H54 (cell line): Measurements from ENCODE around the gene CD276.

Source experiments
- DNase-seq: peaks from one replicate; pipeline ENCODE4 v3.0.0; 2011; ENCODE audit warnings: low spot score, mixed read lengths; ENCODE audit not compliant: insufficient read length
- FAIRE-seq: peaks from 3 replicates; lab custom pipeline; 2011; peaks lifted over from hg19 to GRCh38; lab: Jason Lieb, UNC
- POLR2A ChIP-seq: IDR thresholded peaks from 2 replicates; pipeline ENCODE4 v1.6.1; 2011; ENCODE audit warnings: low read depth, mild to moderate bottlenecking, low read length

CD276 gene

GRCh38 chr15:73679180-73679579 lies 5.0 kb upstream of the CD276 start:
- FAIRE-seq = no peak
- TF ChIP-seq POLR2A = no peak
- DNase-seq = no peak

- FAIRE-seq = no peak
- no peak for DNase-seq
- no peak for TF ChIP-seq POLR2A
Measured at GRCh38 chr15:73679964-73680363, 4.2 kb upstream of the CD276 start.

DNA sequence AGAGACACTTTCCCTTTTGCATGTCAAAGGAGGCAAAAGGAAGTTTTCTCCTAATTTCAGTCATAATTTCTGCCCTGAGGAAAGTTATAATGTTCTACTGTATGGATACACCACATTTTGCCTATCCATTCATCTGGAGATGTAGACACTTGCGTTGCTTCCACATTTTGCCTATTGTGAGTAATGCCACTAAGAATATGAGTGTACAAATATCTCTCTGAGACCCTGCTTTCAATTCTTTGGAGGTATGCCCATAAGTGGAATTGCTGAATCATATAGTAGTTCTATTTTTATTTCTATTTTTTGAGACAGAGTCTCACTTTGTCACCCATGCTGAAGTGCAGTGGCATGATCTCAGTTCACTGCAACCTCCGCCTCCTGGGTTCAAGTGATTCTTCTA lies 3.6 kb upstream of the CD276 start:
- TF ChIP-seq POLR2A = no peak
- FAIRE-seq (no peak), DNase-seq (no peak)

GRCh38 chr15:73681063-73681462 lies 3.1 kb upstream of the CD276 start:
- FAIRE-seq (no peak), DNase-seq (no peak)
- no peak for TF ChIP-seq POLR2A

DNA sequence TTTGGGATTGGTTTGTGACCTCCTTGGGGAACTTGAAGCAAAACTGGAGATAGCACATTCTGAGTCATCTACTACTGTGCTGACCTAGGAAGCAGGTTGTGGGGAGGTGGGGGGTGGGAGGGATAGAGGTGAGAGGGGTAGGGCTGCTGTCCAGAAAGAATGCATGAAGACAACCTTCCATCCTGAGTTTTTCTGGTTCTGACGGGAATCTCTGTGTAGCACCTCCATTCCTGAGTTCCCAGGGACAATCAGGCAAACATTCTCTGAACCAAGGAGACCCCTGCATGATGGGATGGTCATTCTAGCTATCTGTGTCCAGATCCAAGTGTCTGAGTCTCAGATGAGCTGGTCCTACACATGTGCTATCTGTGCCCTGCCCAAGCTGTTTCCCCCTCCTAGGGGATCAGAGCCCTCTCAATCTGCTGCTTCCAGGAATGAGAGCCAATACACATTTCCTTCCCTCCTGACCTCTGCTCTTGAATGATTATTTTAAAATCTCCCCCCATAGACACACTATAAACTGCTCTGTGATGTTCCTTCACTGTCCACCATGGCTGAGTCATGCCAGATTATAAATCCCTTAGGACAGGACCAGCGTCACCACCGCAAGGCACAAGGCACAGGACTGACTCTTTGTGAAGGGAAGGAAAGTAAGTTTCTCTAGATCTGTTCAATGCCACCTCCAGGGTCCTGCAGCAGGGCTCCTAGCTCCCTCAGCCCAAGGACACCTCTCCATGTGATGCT lies 2.2 kb upstream of the CD276 start:
- DNase-seq = no peak
- no peak for FAIRE-seq
- TF ChIP-seq POLR2A = no peak

GRCh38 chr15:73682600-73683090 lies 1.5 kb upstream of the CD276 start:
- DNase-seq = no peak
- no peak for FAIRE-seq
- TF ChIP-seq POLR2A = no peak

- no peak for FAIRE-seq
- no peak for DNase-seq
- no peak for TF ChIP-seq POLR2A
Measured at GRCh38 chr15:73683257-73683776, 866 bp upstream of the CD276 start.

GRCh38 chr15:73684581-73685455 lies 635 bp downstream of the CD276 start:
- 0 out of 2 replicates have a peak, but pooled peaks have one; percentile 11 for TF ChIP-seq POLR2A
- FAIRE-seq (no peak), DNase-seq (no peak)

DNA sequence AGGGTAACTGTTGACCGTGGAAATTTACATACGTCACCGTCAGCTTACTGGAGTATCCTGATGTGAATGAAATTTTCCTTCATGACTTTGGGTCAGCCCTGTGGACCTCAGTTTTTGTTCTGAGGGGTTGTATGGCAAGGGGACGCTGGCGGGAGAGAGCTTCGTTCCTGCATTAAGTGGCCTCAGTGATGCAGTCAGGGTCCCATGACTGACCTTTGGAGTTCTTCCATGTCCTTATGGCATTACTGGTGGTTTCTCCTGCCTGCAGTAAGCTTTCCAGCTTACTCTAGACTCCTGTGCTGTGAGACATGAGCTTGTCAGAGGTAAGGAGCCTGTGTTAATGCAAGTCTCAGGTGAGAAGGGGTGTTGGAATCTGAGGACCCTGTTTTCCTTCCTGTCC lies 1.8 kb downstream of the CD276 start:
- DNase-seq (no peak), FAIRE-seq (no peak)
- no peak for TF ChIP-seq POLR2A

DNA sequence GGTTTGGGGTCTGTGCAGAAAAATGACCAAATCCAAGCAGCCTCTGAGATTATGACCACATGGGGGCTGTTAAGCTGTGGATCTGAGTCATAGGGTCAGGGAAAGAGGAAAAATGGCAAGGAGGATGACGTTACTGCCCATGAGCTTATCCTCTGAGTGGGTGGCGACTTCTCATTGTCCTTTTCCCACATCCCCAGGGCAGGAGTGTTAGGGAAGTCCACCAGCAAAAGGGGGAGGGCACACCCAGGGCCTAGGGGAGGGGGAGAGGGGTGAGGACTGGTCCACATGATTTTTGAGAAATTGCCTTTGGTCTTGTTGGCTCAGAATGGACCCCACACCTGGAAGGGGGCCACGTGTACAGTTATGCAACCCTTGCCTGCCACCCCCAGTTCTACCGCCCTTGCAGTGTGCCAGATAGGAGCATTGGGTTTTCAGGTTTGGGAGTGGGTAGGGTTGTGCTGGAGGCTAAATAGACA lies 2.6 kb downstream of the CD276 start:
- TF ChIP-seq POLR2A = no peak
- DNase-seq (peak; percentile 76), FAIRE-seq (no peak)

DNA sequence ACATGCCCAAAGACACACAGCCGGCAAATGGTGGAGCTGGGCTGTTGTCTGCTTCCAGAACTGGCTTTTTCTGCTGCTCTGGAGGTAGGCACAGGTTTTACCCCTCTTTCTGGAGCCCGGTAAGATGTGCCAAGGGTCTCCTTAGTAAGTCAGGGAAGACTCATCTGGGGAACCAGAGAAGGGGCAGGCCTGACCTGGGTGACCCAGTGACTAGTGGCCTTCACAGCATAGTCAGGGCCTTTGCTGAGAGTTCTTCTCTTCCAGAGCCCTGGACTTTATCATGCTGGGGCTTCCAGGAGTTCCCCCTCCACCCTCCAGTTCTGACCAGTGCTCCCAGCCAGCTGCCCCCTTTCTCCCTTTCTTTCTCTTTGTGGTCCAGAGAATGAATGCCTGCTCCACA lies 3.2 kb downstream of the CD276 start:
- FAIRE-seq (no peak), DNase-seq (no peak)
- no peak for TF ChIP-seq POLR2A

DNA sequence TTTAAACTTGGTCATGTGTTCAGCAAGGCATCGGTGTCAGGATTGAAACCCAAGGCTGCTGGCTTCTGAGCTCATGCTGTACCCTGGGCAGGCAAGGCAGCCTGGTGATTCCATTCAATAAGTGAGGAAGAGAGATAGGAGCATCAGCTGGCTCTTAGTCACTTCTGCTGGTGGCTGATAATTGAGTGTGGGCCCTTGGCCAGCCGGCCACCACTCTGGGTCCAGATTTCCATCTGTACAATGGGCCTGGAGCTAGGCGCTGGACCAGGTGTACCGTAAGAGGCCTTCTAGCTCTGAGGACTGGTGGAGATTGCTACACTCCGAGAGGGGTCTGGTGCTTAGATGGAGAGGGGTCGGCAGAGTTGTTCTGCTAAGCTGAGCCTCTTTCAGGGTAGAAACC lies 4.3 kb downstream of the CD276 start:
- FAIRE-seq = no peak
- TF ChIP-seq POLR2A = no peak
- no peak for DNase-seq

GRCh38 chr15:73691396-73691795 lies 7.2 kb downstream of the CD276 start:
- DNase-seq (no peak), FAIRE-seq (no peak)
- TF ChIP-seq POLR2A = no peak

GRCh38 chr15:73694419-73694818 lies 10.2 kb downstream of the CD276 start:
- TF ChIP-seq POLR2A = no peak
- no peak for DNase-seq
- no peak for FAIRE-seq
